ENCODE data around the gene ABHD1.

Gene ABHD1

GRCh38 chr2:27147935-27148334, 24.3 kb downstream of the ABHD1 start:
- no peak overlapping the region for H3K4me3 ChIP-seq (ENCODE audit: low read length)
- DNase-seq (ENCODE audit: low read depth): no peak
- TF ChIP-seq CTCF (conservative IDR thresholded peaks at IDR 0.05; ENCODE audit: low read length): no peak

GRCh38 chr2:27148801-27149439, 25.3 kb downstream of the ABHD1 start, which contains the start of gene TCF23:
TCF23 (plus strand) TSS chr2:27149004; CDS start chr2:27149134, 130 bp downstream.
- TF ChIP-seq CTCF (conservative IDR thresholded peaks at IDR 0.05; ENCODE audit: low read length): no peak
- no peak within 1 kb of the TSS for H3K4me3 ChIP-seq (ENCODE audit: low read length)
- no peak for DNase-seq (ENCODE audit: low read depth)

GRCh38 chr2:27149570-27150405, 26.2 kb downstream of the ABHD1 start:
- TF ChIP-seq CTCF (conservative IDR thresholded peaks at IDR 0.05; ENCODE audit: low read length): no peak
- no peak overlapping the region for H3K4me3 ChIP-seq (ENCODE audit: low read length)
- no peak for DNase-seq (ENCODE audit: low read depth)

GRCh38 chr2:27150639-27151230, 27.1 kb downstream of the ABHD1 start:
- TF ChIP-seq CTCF (conservative IDR thresholded peaks at IDR 0.05; ENCODE audit: low read length): no peak
- H3K4me3 ChIP-seq (ENCODE audit: low read length): no peak overlapping the region
- DNase-seq (ENCODE audit: low read depth): no peak

- no peak for TF ChIP-seq CTCF (conservative IDR thresholded peaks at IDR 0.05; ENCODE audit: low read length)
- H3K4me3 ChIP-seq (ENCODE audit: low read length): no peak overlapping the region
- DNase-seq (ENCODE audit: low read depth): no peak
Measured at GRCh38 chr2:27152102-27152795, 28.6 kb downstream of the ABHD1 start.

- H3K4me3 ChIP-seq (ENCODE audit: low read length): no peak overlapping the region
- TF ChIP-seq CTCF (conservative IDR thresholded peaks at IDR 0.05; ENCODE audit: low read length): no peak
- DNase-seq (ENCODE audit: low read depth): no peak
Measured at GRCh38 chr2:27152796-27153464, 29.3 kb downstream of the ABHD1 start.

Measured in AG10803 (cell line).